ENCODE data around the gene MCRIP1. TPM values are rescaled to one million over a fixed set of nuclear protein-coding genes. Genes with fewer than 3 reads are reported as not detected.
A peak's percentile ranks its signal among the peaks of the same experiment; 100 is the strongest.

The MCRIP1 gene
- total and polyA plus RNA-seq, 2 of the 13 experiments (the other 11 are each of a cell fraction or from before 2014, with no cell fraction given): 79.7 to 84.9 TPM

DNA sequence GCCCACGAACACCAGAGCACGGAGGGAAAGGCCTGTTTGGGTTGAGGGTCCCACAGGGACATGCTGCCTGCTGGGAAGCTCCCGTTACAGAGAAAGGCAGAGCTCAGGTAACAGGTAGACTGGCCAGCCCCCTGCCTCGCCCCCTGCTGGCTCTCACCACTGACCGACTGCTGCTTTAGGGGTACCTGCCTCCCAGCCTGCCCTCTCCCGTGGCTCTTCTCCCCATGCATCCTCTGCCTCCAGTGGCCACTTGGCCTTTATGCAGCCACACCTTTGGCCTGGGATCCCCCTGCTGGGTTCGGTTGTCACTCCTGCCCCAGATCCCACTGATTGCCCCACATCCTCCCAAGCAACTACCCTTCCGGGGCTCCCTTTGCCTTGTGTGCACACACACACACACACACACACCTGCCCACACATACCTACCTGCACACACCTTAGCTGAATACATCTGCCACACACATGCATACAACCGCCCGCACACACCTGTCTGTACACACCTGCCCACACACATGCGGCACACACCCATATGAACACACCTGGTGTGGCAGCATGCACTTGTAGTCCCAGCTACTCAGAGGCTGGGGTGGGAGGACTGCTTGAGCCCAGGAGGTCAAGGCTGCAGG is 7.1 kb downstream of the MCRIP1 start (continued):
- TF ChIP-seq, protein P1, sequence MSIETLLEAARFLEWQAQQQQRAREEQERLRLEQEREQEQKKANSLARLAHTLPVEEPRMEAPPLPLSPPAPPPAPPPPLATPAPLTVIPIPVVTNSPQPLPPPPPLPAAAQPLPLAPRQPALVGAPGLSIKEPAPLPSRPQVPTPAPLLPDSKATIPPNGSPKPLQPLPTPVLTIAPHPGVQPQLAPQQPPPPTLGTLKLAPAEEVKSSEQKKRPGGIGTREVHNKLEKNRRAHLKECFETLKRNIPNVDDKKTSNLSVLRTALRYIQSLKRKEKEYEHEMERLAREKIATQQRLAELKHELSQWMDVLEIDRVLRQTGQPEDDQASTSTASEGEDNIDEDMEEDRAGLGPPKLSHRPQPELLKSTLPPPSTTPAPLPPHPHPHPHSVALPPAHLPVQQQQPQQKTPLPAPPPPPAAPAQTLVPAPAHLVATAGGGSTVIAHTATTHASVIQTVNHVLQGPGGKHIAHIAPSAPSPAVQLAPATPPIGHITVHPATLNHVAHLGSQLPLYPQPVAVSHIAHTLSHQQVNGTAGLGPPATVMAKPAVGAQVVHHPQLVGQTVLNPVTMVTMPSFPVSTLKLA (IDR thresholded peaks at IDR 0.05): 0 out of 2 replicates have a peak, but pooled peaks have one; percentile 7
- TF ChIP-seq, protein P2, sequence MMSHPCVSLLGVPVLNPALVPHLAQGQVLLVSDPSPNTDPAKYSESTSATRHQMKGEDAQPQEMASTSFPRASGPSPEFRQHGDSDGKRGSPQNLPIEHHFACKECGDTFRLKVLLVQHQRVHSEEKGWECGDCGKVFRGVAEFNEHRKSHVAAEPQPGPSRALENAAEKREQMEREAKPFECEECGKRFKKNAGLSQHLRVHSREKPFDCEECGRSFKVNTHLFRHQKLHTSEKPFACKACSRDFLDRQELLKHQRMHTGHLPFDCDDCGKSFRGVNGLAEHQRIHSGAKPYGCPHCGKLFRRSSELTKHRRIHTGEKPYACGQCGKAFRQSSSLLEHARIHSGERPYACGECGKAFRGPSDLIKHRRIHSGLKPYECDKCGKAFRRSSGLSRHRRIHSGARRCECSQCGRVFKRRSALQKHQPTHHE (CRISPR knock-in tag; IDR thresholded peaks at IDR 0.05; ENCODE audit: borderline replicate concordance): no peak
- TF ChIP-seq ZNF556 (CRISPR knock-in tag; IDR thresholded peaks at IDR 0.05; ENCODE audit: borderline replicate concordance): no peak
- no peak for TF ChIP-seq SSRP1 (CRISPR knock-in tag; IDR thresholded peaks at IDR 0.05)
- TF ChIP-seq ARNT (IDR thresholded peaks at IDR 0.05): no peak
- TF ChIP-seq SUZ12 (IDR thresholded peaks at IDR 0.05; ENCODE audit: low read depth, low read length): no peak
- TF ChIP-seq, protein P3, sequence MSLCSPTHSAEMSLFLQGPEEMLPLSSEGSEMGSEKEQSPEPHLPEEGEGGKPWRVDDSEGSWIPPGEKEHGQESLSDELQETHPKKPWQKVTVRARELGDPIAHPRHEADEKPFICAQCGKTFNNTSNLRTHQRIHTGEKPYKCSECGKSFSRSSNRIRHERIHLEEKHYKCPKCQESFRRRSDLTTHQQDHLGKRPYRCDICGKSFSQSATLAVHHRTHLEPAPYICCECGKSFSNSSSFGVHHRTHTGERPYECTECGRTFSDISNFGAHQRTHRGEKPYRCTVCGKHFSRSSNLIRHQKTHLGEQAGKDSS (CRISPR knock-in tag; IDR thresholded peaks at IDR 0.05; ENCODE audit: borderline replicate concordance, low read depth): 0 out of 2 replicates have a peak, but pooled peaks have one; percentile 8
- TF ChIP-seq, protein P4, sequence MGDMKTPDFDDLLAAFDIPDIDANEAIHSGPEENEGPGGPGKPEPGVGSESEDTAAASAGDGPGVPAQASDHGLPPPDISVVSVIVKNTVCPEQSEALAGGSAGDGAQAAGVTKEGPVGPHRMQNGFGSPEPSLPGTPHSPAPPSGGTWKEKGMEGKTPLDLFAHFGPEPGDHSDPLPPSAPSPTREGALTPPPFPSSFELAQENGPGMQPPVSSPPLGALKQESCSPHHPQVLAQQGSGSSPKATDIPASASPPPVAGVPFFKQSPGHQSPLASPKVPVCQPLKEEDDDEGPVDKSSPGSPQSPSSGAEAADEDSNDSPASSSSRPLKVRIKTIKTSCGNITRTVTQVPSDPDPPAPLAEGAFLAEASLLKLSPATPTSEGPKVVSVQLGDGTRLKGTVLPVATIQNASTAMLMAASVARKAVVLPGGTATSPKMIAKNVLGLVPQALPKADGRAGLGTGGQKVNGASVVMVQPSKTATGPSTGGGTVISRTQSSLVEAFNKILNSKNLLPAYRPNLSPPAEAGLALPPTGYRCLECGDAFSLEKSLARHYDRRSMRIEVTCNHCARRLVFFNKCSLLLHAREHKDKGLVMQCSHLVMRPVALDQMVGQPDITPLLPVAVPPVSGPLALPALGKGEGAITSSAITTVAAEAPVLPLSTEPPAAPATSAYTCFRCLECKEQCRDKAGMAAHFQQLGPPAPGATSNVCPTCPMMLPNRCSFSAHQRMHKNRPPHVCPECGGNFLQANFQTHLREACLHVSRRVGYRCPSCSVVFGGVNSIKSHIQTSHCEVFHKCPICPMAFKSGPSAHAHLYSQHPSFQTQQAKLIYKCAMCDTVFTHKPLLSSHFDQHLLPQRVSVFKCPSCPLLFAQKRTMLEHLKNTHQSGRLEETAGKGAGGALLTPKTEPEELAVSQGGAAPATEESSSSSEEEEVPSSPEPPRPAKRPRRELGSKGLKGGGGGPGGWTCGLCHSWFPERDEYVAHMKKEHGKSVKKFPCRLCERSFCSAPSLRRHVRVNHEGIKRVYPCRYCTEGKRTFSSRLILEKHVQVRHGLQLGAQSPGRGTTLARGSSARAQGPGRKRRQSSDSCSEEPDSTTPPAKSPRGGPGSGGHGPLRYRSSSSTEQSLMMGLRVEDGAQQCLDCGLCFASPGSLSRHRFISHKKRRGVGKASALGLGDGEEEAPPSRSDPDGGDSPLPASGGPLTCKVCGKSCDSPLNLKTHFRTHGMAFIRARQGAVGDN (CRISPR knock-in tag; IDR thresholded peaks at IDR 0.05): peak; percentile 20
- no peak for TF ChIP-seq ZNF878 (CRISPR knock-in tag; IDR thresholded peaks at IDR 0.05)
- TF ChIP-seq ZNF296 (CRISPR knock-in tag; conservative IDR thresholded peaks at IDR 0.05): 0 out of 2 replicates have a peak, but pooled peaks have one; percentile 44
